ENCODE data around the gene YIPF3. TPM values are rescaled to one million over a fixed set of nuclear protein-coding genes. Genes with fewer than 3 reads are reported as not detected.
"Not testable (repeated sequence)": the region's sequence is repeated elsewhere in the genome, so short reads cannot be mapped to it uniquely, and the experiment has no call there.

Gene YIPF3
- 56.3 and 61.7 TPM in 2 replicates for total RNA-seq (2014; rRNA removed; shearing (Covaris generic))

DNA sequence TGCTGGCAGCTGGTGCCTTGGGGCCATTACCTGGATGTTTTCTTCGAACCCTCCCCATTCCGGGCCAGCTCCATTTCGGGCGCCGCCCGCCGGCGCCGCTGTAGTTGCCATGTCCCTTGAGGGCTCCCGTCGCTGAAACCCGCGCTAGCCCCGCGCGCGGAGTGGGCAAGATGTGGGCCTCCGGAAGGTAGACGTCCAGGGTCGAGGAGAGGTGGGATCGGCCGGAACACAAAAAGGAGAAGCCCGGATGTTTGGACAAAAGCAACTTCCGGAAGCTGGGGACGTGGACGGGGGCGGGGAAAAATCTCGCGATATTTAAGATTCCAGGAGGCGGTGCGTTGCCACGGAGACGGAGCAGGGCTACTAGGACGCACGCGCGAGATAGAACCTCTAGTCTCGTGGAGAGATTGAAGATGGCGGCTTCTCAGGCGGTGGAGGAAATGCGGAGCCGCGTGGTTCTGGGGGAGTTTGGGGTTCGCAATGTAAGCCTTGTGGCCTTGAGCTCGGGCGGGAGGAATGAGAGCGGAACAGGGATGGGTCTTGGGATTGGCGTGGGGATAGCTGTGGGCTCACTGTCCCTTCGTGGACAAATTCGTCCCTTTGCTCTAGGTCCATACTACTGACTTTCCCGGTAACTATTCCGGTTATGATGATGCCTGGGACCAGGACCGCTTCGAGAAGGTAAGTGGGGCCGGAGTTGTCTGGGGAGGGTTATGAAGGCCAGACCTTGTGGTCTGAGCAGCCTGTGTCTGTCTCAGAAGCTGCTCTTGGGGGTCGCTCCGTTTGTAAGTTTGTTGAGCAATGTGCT lies at the start of gene YIPF3, which contains the start of gene POLR1C:
YIPF3 (minus strand) TSS at position 230 of the 808 bp plus-strand sequence; CDS start at position 111, 119 bp downstream.
POLR1C (plus strand) TSS at position 393 of the 808 bp plus-strand sequence; CDS start at position 414, 21 bp downstream.
- H3K27me3 ChIP-seq: no peaks in the 10 kb centered on the region
- H3K9me3 ChIP-seq (replicated peaks): no peaks in the 10 kb centered on the region
- H3K4me3 ChIP-seq: peak within 1 kb of the TSS; percentile 76
- H3K4me1 ChIP-seq: no peaks in the 10 kb centered on the region; the same call in 1 of the 2 replicates
- peak; percentile 98 to 99 for DNase-seq
- peaks cover 30% of the 10 kb centered on the region for H3K36me3 ChIP-seq
- H3K27ac ChIP-seq: peak within 1 kb of the TSS; percentile 81

DNA sequence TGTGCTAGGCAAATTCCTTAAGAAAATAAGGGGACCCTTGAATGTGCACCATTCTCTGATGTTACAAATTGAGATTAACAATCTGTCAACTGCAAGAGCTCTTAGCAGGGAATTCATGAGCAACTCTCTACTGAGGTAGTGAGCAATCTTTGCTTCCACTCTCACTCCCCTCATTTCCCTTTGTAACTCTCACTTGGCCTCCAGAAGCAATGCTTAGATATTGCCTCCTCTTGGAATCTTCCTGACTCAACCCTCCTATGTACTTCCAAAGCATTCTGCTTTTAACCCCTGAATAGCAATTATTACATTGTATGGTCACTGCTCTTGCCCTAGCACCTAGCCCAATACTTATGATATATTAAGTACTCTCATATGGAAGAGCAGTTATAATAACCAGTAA lies 42.6 kb upstream of the YIPF3 start:
- no peak for DNase-seq
- Histone ChIP-seq H3K27me3 (no peaks in the 10 kb centered on the region), H3K36me3 (peaks cover 83% of the 10 kb centered on the region), H3K4me1 (no peaks in the 10 kb centered on the region), H3K9me3 (replicated peaks) (no peaks in the 10 kb centered on the region), H3K27ac (no peak overlapping the region), H3K4me3 (no peak overlapping the region)

DNA sequence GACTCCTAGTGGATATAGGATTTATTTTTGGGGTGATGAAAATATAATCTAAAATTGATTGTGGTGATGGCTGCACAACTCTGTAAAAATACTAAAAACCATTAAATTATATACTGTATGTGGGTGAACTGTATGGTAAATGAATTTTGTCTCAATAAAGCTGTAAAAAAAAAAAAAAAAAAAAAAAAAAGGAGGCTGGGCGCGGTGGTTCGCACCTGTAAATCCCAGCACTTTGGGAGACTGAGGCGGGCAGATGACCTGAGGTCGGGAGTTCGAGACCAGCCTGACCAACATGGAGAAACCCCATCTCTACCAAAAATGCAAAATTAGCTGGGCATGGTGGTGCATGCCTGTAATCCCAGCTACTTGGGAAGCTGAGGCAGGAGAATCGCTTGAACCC lies 40.9 kb upstream of the YIPF3 start:
- not testable (repeated sequence) for H3K27me3 ChIP-seq; H3K4me1 ChIP-seq; H3K4me3 ChIP-seq; DNase-seq; H3K9me3 ChIP-seq (replicated peaks); H3K27ac ChIP-seq
- H3K36me3 ChIP-seq: peaks cover 80% of the 10 kb centered on the region

DNA sequence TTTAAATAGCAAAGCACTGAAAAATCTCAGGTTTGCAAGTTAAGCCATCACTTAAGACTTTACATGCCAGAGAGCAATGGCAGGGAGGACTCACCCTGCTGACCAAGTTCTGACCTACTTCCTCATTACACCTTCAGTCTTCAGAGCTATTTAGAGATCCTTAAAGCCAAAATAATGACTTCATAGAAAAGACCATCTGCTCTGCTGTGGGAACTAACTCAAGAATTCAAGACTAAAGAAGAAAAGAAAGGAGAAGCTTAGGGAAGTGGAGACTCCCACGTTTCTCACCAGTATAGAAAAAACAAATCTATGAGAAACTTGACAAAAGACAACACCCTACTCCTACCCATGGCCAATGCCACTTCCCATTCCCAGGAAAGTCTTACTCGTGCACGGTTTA lies 30.5 kb upstream of the YIPF3 start:
- DNase-seq: no peak
- no peaks in the 10 kb centered on the region for H3K4me1 ChIP-seq
- no peak overlapping the region for H3K27ac ChIP-seq
- H3K9me3 ChIP-seq (replicated peaks): no peaks in the 10 kb centered on the region
- no peak overlapping the region for H3K4me3 ChIP-seq
- no peaks in the 10 kb centered on the region for H3K27me3 ChIP-seq
- peaks cover 88% of the 10 kb centered on the region for H3K36me3 ChIP-seq

DNA sequence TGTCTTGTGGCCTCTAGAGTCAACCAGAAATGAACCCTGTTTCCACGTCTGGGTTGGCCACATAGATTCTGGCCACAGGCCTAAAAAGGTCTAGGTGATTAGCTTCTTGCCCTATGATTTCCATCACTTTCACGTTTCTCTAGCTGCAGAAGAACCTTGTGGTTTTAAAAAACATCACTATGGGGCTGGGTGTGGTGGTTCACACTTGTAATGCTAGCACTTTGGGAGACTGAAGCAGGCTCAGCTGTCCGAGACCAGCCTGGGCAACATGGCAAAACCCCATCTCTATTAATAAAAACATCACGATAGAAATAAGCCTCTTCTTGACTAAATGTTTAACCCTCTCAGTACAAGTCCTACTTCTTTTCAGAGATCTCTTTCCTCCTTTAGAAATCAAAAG lies 27.7 kb upstream of the YIPF3 start:
- no peak for DNase-seq
- Histone ChIP-seq H3K27me3 (no peaks in the 10 kb centered on the region), H3K27ac (no peak overlapping the region), H3K4me1 (no peaks in the 10 kb centered on the region), H3K4me3 (no peak overlapping the region), H3K9me3 (replicated peaks) (no peaks in the 10 kb centered on the region), H3K36me3 (peaks cover 86% of the 10 kb centered on the region)

DNA sequence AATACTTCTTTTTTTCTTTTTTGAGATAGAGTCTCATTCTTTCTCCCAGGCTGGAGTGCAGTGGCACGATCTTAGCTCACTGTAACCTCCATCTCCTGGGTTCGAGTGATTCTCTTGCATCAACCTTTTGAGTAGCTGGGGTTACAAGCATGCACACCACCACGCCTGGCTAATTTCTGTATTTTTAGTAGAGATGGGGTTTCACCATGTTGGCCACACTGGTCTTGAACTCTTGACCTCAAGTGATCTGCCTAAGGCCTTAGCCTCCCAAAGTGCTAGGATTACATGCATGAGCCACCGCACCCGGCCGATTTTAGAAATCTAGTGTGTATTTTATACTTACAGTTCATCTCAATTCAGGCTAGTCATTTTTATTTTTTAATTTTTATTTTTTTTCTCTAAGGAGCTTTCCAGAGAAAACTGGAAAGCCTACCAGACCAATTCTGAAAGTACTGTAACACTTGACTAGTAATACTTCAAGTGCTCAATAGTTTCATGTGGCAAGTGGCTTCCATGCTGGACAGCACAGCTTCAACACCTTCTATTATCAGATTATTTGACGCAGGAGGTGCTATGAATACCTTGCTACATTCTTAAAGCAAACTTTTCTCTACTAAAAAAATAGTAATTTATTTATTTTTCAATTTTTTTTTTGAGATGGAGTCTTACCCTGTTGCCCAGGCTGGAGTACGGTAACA lies 25.2 kb upstream of the YIPF3 start:
- no peak for DNase-seq
- no peaks in the 10 kb centered on the region for H3K4me1 ChIP-seq
- H3K27ac ChIP-seq: no peak overlapping the region
- H3K4me3 ChIP-seq: no peak overlapping the region
- H3K27me3 ChIP-seq: no peaks in the 10 kb centered on the region
- H3K9me3 ChIP-seq (replicated peaks): no peaks in the 10 kb centered on the region
- H3K36me3 ChIP-seq: peaks cover 68% of the 10 kb centered on the region

DNA sequence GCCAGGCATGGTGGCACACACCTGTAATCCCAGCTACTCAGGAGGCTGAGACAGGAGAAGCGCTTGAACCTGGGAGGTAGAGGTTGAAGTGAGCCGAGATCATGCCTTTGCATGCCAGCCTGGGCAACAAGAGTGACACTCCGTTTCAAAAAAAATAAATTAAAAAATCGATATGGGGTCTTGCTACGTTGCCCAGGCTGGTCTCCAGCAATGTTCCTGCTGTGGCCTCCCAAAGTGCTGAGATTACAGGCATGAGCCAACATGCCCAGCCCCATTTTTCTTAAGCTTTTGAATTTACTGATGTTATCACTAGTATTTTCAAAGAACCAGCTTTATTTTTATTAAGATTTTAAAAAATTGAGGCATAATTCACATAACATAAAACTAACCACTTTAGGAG lies 23.8 kb upstream of the YIPF3 start:
- Histone ChIP-seq H3K27me3 (no peaks in the 10 kb centered on the region), H3K36me3 (peaks cover 55% of the 10 kb centered on the region), H3K4me1 (no peaks in the 10 kb centered on the region), H3K9me3 (replicated peaks) (no peaks in the 10 kb centered on the region), H3K4me3 (no peak overlapping the region), H3K27ac (no peak overlapping the region)
- no peak for DNase-seq

DNA sequence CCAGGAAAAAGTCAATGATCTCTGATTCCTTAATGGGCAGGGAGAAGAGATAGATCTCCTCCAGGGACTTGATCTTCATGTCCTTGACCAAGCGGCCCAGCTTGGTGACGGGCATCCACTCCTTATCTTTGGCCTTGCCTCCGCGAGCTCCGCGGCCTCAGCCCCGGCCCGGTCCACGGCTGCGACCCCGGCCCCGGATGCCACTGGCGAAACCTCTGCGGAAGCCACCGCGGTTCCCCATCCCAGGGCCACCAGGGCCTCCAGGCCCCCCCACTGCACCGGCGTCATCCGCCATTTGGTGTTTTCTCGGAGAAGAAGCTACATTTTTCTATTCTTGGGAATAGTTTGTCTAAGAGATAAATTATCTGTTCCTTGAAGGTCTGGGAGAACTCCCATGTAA lies 22.7 kb upstream of the YIPF3 start:
- peaks cover 51% of the 10 kb centered on the region for H3K36me3 ChIP-seq
- not testable (repeated sequence) for H3K9me3 ChIP-seq (replicated peaks)

DNA sequence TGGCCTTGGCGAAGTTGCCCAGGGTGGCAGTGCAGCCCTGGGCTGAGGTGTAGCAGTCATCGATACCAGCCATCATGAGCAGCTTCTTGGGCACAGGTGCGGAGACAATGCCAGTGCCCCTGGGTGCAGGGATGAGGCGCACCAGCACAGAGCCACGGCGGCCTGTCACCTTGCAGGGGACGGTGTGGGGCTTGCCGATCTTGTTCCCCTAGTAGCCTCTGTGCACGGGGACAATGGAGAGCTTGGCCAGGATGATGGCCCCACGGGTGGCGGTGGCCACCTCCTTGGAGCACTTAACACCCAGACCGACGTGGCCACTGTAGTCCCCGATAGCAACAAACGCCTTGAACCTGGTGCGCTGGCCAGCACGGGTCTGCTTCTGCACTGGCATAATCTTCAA lies 22.3 kb upstream of the YIPF3 start:
- H3K27ac ChIP-seq; H3K9me3 ChIP-seq (replicated peaks); H3K4me1 ChIP-seq; DNase-seq; H3K27me3 ChIP-seq; H3K4me3 ChIP-seq: not testable (repeated sequence)
- peaks cover 49% of the 10 kb centered on the region for H3K36me3 ChIP-seq

More for the DNA sequence above, 22.7 kb upstream of the YIPF3 start:
- not testable (repeated sequence) for H3K4me3 ChIP-seq, H3K27ac ChIP-seq, H3K4me1 ChIP-seq, H3K27me3 ChIP-seq, DNase-seq

DNA sequence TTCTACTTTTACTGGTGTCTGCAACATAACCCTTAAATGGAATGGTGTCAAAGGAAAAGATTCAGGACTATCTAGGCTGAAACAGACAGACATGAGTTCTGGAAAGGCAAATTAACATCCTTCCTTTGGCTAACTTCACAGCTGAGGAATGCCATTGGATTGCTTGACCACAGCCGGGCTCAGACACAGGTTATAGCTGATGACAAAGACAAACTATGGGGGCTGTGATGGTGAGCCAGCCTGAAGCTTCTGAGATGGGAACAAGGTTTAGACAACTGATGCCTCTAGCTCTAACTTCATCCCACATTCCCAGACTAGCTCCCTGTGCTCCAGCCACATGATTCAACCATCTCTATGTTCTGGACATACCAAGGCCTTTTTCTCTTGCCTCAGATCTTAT lies 15.5 kb upstream of the YIPF3 start:
- H3K36me3 ChIP-seq: peaks cover 33% of the 10 kb centered on the region
- H3K9me3 ChIP-seq (replicated peaks): no peaks in the 10 kb centered on the region
- no peaks in the 10 kb centered on the region for H3K4me1 ChIP-seq
- H3K4me3 ChIP-seq: no peak overlapping the region
- no peak overlapping the region for H3K27ac ChIP-seq
- DNase-seq: no peak
- H3K27me3 ChIP-seq: no peaks in the 10 kb centered on the region

DNA sequence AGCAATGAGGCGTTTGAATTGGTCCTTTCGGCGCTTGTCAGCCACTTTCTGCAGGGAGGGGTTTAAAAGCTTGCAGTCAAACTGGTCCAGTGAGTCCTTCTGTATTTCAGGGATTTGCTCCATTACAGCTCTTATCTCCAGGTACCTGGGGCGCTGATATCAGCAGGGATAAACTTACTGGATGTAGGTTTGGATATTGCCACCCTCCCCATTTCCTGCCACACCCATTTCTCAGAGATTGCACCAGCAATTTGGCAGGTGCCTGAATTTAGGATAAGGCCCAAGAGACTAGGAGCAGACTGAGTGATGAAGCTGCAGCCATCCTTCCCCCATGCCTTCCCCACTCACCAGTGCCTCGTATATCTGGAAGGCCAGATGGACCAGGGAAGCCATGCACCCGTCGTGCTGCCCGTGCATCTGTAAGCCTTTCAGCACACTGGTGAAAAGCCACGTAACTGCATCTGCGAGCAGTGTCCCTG lies 7.8 kb upstream of the YIPF3 start:
- no peak for DNase-seq
- H3K4me3 ChIP-seq: no peak overlapping the region
- H3K4me1 ChIP-seq: no peaks in the 10 kb centered on the region
- H3K27ac ChIP-seq: no peak overlapping the region
- no peaks in the 10 kb centered on the region for H3K27me3 ChIP-seq
- H3K36me3 ChIP-seq: peaks cover 78% of the 10 kb centered on the region
- H3K9me3 ChIP-seq (replicated peaks): no peaks in the 10 kb centered on the region

DNA sequence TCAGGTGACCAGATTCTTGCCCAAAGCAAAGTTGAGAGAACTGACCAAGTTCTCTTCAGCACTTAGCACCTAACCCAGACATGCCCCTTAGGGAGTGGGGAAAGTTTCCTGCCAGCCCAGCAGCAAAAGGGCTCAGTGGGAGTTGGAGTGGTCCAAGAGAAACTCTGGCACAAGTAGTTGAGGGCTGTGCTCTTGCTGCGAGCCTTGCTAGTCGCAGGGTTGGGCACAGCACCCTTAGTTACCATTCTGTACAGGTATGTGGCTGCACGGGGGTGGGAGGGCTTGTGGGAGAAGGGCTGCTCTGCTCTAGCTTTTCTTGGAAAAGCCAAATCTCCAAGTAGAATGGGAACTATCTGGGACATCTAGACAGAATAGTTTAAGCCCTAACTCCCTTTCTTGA lies 6.6 kb upstream of the YIPF3 start:
- no peak for DNase-seq
- H3K4me1 ChIP-seq: no peaks in the 10 kb centered on the region; the same call in 1 of the 2 replicates
- no peak overlapping the region for H3K27ac ChIP-seq
- H3K36me3 ChIP-seq: peaks cover 83% of the 10 kb centered on the region
- H3K4me3 ChIP-seq: no peak overlapping the region
- H3K27me3 ChIP-seq: no peaks in the 10 kb centered on the region
- H3K9me3 ChIP-seq (replicated peaks): no peaks in the 10 kb centered on the region

DNA sequence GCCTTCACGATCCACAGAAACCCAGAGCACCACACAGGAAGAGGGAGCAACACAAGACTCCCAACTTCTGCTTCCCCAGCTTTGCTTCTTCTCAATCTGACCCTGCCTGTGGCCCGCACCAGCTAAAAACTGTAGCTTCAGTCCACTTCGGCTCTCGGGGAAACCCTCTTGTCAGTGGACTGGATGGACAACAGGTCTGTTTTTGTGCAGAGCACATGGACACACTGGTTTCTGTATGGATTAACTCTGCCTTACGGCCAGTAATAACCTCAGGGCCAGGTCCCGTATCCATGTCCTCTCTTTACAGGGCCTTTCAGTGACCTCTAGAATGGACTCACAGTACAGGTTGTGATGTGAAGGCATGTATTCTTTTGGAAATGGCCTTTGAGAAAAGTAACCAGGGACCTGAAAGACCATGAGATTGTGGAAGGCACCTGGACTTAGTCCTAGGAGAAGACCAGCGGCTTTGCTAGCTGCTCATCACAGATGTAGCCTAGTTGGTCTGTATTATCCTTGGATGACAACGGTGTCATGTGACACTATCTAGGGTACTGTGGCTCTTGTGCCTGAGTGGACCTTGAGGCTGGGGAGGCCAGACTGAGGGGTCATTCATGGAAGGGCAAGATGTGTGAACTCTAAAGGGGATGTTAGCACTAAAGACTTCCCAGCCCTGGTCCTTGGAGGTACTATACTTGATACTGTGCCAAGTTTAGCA lies 6.0 kb upstream of the YIPF3 start:
- Histone ChIP-seq H3K4me1 (no peaks in the 10 kb centered on the region; the same call in 1 of the 2 replicates), H3K9me3 (replicated peaks) (no peaks in the 10 kb centered on the region), H3K4me3 (no peak overlapping the region), H3K36me3 (peaks cover 79% of the 10 kb centered on the region), H3K27ac (no peak overlapping the region), H3K27me3 (no peaks in the 10 kb centered on the region)
- no peak for DNase-seq

DNA sequence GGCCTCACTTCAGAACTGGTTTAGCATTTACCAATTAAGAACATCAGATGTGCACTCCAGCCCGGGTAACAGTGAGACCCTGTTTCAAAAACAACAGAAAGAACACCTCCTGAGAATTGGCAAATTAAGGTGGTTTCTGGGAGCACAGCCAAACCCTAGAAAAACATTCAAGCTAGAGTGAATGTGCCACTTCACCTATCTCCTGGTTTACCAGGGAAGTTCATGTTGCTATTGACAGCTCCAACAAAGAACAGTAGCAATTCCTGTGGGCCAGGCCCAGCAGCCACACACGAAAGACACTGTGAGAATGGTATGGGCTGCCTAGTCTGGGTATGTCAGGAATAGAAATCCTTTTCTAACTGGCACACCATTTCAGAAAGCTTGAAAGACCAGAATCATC lies 5.1 kb upstream of the YIPF3 start:
- Histone ChIP-seq H3K4me1 (no peaks in the 10 kb centered on the region; the same call in 1 of the 2 replicates), H3K27me3 (no peaks in the 10 kb centered on the region), H3K4me3 (no peak overlapping the region), H3K27ac (no peak overlapping the region), H3K9me3 (replicated peaks) (no peaks in the 10 kb centered on the region), H3K36me3 (peaks cover 71% of the 10 kb centered on the region)
- no peak for DNase-seq

DNA sequence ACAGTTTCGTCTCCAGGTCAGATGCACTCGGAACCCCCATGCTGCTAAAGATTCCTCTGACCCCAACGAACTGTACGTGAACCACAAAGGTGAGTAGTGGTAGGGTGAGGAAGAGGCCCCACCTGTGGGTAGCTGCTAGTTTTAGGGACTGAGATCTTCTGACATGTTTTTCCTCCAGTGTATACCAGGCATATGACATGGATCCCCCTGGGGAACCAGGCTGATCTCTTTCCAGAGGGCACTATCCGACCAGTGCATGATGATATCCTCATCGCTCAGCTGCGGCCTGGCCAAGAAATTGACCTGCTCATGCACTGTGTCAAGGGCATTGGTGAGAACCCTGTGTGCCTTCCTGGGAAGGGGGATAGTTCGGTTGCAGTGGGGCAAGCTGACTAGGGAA lies 3.4 kb upstream of the YIPF3 start:
- H3K27me3 ChIP-seq: no peaks in the 10 kb centered on the region
- peaks cover 59% of the 10 kb centered on the region for H3K36me3 ChIP-seq
- DNase-seq: no peak

More for the DNA sequence above, 3.4 kb upstream of the YIPF3 start:
- no peak overlapping the region for H3K27ac ChIP-seq
- H3K4me3 ChIP-seq: no peak overlapping the region
- H3K9me3 ChIP-seq (replicated peaks): no peaks in the 10 kb centered on the region
- H3K4me1 ChIP-seq: no peaks in the 10 kb centered on the region; the same call in 1 of the 2 replicates
